Measurements from ENCODE around the gene ADK.

The ADK gene

DNA sequence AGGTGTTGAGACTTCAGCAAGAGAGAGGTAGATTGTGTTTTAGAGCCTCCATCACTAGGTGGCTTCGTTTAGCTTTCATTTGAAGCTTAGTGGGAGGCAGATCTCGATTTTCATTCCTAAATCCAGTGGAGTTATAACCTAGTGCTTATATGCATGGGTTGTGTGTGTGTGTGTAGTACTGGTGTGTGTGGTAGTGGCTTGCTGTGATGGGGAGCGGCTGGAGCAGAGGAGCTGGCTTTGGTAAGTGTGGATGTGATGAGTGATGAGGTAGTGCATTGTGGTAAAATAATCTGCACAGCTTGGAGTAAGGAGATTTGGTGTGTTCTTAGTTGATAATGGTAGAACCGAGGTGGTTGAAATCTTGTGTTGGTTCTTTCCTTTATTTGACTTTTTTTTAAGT, 43.6 kb upstream of the ADK start:
- no peaks in the 10 kb centered on the region for H3K79me2 ChIP-seq (ENCODE audit: insufficient read depth, low read depth)
- no peaks in the 10 kb centered on the region for H3K36me3 ChIP-seq (ENCODE audit: insufficient read depth)
- no peak overlapping the region for H3K27ac ChIP-seq
- H3K9ac ChIP-seq, result no peak overlapping the region
- no peak overlapping the region for H2AFZ ChIP-seq (ENCODE audit: low read depth)
- TF ChIP-seq, protein P1, sequence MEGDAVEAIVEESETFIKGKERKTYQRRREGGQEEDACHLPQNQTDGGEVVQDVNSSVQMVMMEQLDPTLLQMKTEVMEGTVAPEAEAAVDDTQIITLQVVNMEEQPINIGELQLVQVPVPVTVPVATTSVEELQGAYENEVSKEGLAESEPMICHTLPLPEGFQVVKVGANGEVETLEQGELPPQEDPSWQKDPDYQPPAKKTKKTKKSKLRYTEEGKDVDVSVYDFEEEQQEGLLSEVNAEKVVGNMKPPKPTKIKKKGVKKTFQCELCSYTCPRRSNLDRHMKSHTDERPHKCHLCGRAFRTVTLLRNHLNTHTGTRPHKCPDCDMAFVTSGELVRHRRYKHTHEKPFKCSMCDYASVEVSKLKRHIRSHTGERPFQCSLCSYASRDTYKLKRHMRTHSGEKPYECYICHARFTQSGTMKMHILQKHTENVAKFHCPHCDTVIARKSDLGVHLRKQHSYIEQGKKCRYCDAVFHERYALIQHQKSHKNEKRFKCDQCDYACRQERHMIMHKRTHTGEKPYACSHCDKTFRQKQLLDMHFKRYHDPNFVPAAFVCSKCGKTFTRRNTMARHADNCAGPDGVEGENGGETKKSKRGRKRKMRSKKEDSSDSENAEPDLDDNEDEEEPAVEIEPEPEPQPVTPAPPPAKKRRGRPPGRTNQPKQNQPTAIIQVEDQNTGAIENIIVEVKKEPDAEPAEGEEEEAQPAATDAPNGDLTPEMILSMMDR (conservative IDR thresholded peaks at IDR 0.05; ENCODE audit: low read depth, low read length), result no peak
- no peaks in the 10 kb centered on the region for H3K27me3 ChIP-seq (ENCODE audit: insufficient read depth, low read depth)
- no peak overlapping the region for H3K4me2 ChIP-seq
- no peak overlapping the region for H3K4me3 ChIP-seq (IDR thresholded peaks at IDR 0.05; ENCODE audit: insufficient read depth, low read depth, low read length)
- peaks cover 3% of the 10 kb centered on the region for H3K4me1 ChIP-seq (ENCODE audit: low read depth, poor library complexity, severe bottlenecking)
- H4K20me1 ChIP-seq (ENCODE audit: insufficient read depth), result no peaks in the 10 kb centered on the region

DNA sequence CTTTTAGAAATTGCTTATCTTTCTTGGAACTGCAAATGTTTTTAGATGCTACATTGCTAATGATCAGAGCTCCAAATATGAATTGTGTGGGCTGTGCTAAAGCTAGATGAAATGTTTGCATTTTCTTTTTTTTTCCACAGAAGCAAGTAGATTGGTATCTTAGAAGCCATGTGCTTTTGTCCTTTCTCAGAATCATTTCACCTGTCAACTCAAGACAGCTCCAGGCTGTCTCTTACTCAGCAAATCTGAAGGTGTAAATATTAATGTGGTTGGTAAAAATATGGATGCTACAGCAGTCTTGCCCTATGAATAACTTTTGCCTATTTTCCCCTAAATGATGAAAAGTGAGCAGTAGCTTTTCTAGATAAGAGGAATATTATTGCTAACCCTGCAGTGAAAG, 41.6 kb upstream of the ADK start:
- H2AFZ ChIP-seq (ENCODE audit: low read depth), result no peak overlapping the region
- H3K79me2 ChIP-seq (ENCODE audit: insufficient read depth, low read depth), result no peaks in the 10 kb centered on the region
- no peaks in the 10 kb centered on the region for H3K27me3 ChIP-seq (ENCODE audit: insufficient read depth, low read depth)
- no peaks in the 10 kb centered on the region for H4K20me1 ChIP-seq (ENCODE audit: insufficient read depth)
- no peak overlapping the region for H3K4me2 ChIP-seq
- TF ChIP-seq, protein P1 (conservative IDR thresholded peaks at IDR 0.05; ENCODE audit: low read depth, low read length), result no peak
- no peaks in the 10 kb centered on the region for H3K36me3 ChIP-seq (ENCODE audit: insufficient read depth)
- H3K4me1 ChIP-seq (ENCODE audit: low read depth, poor library complexity, severe bottlenecking), result peaks cover 3% of the 10 kb centered on the region
- no peak overlapping the region for H3K4me3 ChIP-seq (IDR thresholded peaks at IDR 0.05; ENCODE audit: insufficient read depth, low read depth, low read length)
- no peak overlapping the region for H3K27ac ChIP-seq
- no peak overlapping the region for H3K9ac ChIP-seq

DNA sequence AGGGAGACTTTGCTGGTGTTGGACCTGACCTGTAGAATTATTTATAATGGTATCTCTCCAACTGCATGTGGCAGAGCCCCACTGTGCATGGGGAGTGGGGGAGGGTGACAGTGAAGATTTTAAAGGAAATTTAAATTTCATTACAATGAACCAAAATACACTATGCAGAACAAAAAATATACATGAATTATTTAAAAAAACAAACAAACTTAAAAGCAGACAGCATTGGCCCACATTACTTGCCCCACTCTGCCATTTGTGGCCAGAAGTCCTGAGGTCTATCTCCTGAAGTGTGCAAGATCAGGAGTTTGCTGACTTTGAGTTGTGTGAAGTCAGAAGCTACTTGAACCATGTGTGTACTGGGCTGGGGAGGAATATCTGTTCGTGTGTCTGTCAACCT, 40.9 kb upstream of the ADK start:
- H3K9ac ChIP-seq, result no peak overlapping the region
- H3K36me3 ChIP-seq (ENCODE audit: insufficient read depth), result no peaks in the 10 kb centered on the region
- no peaks in the 10 kb centered on the region for H4K20me1 ChIP-seq (ENCODE audit: insufficient read depth)
- H3K4me1 ChIP-seq (ENCODE audit: low read depth, poor library complexity, severe bottlenecking), result peaks cover 3% of the 10 kb centered on the region
- TF ChIP-seq, protein P1 (conservative IDR thresholded peaks at IDR 0.05; ENCODE audit: low read depth, low read length), result no peak
- no peaks in the 10 kb centered on the region for H3K27me3 ChIP-seq (ENCODE audit: insufficient read depth, low read depth)
- H2AFZ ChIP-seq (ENCODE audit: low read depth), result no peak overlapping the region
- H3K4me3 ChIP-seq (IDR thresholded peaks at IDR 0.05; ENCODE audit: insufficient read depth, low read depth, low read length), result no peak overlapping the region
- no peaks in the 10 kb centered on the region for H3K79me2 ChIP-seq (ENCODE audit: insufficient read depth, low read depth)
- H3K27ac ChIP-seq, result no peak overlapping the region
- no peak overlapping the region for H3K4me2 ChIP-seq

DNA sequence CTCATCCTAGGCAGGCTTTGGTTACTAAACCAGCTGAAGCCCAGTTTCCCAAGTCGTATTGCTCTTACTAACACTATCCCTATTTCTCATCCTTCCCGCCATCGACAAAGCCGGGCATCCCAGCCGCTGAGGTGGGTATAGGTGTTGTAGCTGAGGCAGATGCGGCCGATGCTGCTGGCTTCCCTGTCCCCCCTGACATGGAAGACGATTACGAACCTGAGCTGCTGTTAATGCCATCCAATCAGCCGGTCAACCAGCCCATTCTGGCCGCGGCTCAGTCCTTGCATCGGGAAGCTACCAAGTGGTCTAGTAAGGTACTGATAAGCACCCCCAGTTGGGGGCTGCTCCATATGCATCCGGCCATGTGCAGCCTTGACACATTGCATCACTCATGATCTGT, 39.2 kb upstream of the ADK start:
- Histone ChIP-seq H3K27me3 (ENCODE audit: insufficient read depth, low read depth) (no peaks in the 10 kb centered on the region), H3K79me2 (ENCODE audit: insufficient read depth, low read depth) (no peaks in the 10 kb centered on the region), H3K4me3 (IDR thresholded peaks at IDR 0.05; ENCODE audit: insufficient read depth, low read depth, low read length) (no peak overlapping the region), H3K9ac (no peak overlapping the region), H3K27ac (no peak overlapping the region), H4K20me1 (ENCODE audit: insufficient read depth) (no peaks in the 10 kb centered on the region), H3K4me1 (ENCODE audit: low read depth, poor library complexity, severe bottlenecking) (peaks cover 6% of the 10 kb centered on the region), H2AFZ (ENCODE audit: low read depth) (no peak overlapping the region), H3K4me2 (no peak overlapping the region), H3K36me3 (ENCODE audit: insufficient read depth) (no peaks in the 10 kb centered on the region)
- TF ChIP-seq, protein P1 (conservative IDR thresholded peaks at IDR 0.05; ENCODE audit: low read depth, low read length), result no peak
